Measurements from ENCODE around the gene TRIM46. TPM values are rescaled to one million over a fixed set of nuclear protein-coding genes. Genes with fewer than 3 reads are reported as not detected.
A peak's percentile ranks its signal among the peaks of the same experiment; 100 is the strongest.

The TRIM46 gene
- total and polyA plus RNA-seq, 3 experiments from 2014 or later: 0.99 to 7.3 (median 6.4) TPM

DNA sequence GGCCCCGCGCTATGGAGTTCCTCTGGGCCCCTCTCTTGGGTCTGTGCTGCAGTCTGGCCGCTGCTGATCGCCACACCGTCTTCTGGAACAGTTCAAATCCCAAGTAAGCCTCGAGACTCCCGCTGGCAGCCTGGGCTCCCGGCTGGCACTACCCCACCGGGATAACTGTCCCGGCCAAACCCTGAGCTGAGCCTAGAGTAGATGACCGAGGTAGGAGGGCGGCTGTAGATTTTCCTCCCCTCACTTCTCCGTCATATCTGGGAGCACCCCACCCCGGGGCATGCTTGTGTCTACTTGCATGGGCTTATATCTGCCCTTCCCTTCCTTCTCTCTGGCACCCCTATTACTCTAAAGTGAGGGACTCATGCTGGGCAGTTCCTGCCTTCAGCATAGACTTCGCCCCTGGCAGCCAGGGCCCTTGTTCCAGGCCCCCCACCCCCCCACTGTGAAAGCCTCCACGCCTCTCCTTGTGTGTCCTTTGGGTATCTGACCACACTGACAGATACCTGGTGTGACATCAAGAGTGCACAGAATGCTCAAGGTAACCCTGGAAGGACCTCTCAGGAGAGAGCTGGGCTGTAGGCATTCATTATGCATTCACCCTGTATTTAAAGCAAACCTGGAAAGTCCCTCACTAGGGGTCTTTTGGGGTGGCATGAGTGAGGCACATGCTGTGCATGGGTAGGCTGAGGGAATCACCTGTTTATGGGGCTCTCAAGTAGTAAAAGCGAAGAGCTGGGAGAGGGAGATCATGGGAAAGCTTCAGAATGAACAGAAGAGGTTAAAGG, 45.5 kb upstream of the TRIM46 start:
- peak overlapping the region; percentile 55 for H3K27ac ChIP-seq (ENCODE audit: low read depth, low read length)
- POLR2A ChIA-PET: no interaction called here
- Mint-ChIP-seq H3K36me3 (no peaks in the 10 kb centered on the region), H3K4me3 (peak overlapping the region; percentile 68 to 89 (median 79)), H3K4me1 (peaks cover 23 to 30% (median 23%) of the 10 kb centered on the region in 3 donors), H3K9me3 (no peaks in the 10 kb centered on the region), H3K27ac (peak overlapping the region in 5 of 8 donors; percentile 13 to 71 (median 47)), H3K27me3 (peaks cover 16 to 34% of the 10 kb centered on the region in 2 donors)
- no peaks in the 10 kb centered on the region for H3K36me3 ChIP-seq (ENCODE audit: insufficient read depth, low read length)
- no peaks in the 10 kb centered on the region for H3K9me3 ChIP-seq (ENCODE audit: low read length)
- peaks cover 34% of the 10 kb centered on the region for H3K4me1 ChIP-seq (ENCODE audit: insufficient read depth, low read length)
- no peak for DNase-seq
- H3K4me3 ChIP-seq (ENCODE audit: low read length): peak overlapping the region; percentile 58
- H3K27me3 ChIP-seq (ENCODE audit: insufficient read depth, low read length, poor library complexity, severe bottlenecking): no peaks in the 10 kb centered on the region
- CTCF ChIA-PET: interaction anchor here (0.9 to 3.0 kb wide), 6 partner anchors 15 to 67 kb away, joined by 3 to 12 read pairs (median 4); partner anchors contain the start of gene KRTCAP2

DNA sequence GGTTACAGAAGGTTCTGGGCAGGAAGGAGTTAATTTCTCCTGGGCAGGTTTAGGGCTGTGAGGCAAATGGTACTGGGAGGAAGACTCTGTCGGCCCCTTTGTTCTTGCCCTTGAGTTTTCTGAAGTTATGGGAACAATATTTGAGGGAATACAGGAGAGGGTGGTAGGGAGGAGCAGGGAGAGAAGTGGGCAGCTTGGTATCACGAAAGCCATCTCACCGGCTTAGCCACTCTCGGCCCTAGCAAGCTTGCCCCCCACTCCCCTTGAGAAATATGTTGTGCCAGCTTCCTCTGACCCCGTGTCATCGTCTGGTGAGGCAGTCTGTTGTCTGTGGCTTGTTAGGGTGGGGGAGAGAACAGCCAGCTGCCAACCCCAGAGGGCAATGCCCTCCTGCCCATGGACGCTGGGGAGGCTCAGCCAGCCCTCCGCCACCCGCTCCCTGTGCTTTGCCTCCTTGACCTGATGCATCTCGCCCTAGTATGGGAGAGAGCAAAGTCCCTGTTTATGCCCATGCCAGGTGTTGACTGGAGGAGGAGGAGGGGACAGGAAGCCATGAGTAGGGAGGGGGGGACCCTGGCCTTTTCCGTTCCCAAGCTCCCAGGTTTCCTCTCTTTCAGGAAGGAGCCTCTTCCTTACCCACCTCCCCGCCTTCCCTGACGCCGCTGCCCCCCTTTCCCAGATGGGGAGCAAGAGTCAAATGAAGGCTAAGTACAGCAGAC, 44.7 kb upstream of the TRIM46 start:
- peaks cover 23 to 30% (median 23%) of the 10 kb centered on the region in 3 donors for H3K4me1 Mint-ChIP-seq
- Histone ChIP-seq H3K27ac (ENCODE audit: low read depth, low read length) (no peak overlapping the region), H3K27me3 (ENCODE audit: insufficient read depth, low read length, poor library complexity, severe bottlenecking) (no peaks in the 10 kb centered on the region), H3K4me1 (ENCODE audit: insufficient read depth, low read length) (peaks cover 34% of the 10 kb centered on the region), H3K9me3 (ENCODE audit: low read length) (no peaks in the 10 kb centered on the region), H3K4me3 (ENCODE audit: low read length) (peak overlapping the region; percentile 58), H3K36me3 (ENCODE audit: insufficient read depth, low read length) (no peaks in the 10 kb centered on the region)
- H3K4me3 Mint-ChIP-seq: peak overlapping the region; percentile 68 to 89 (median 79)
- H3K27ac Mint-ChIP-seq: peak overlapping the region in 4 of 8 donors; percentile 13 to 81 (median 61)
- H3K9me3 Mint-ChIP-seq: no peaks in the 10 kb centered on the region
- peaks cover 16 to 34% of the 10 kb centered on the region in 2 donors for H3K27me3 Mint-ChIP-seq
- CTCF ChIA-PET: interaction anchor here (0.9 to 3.0 kb wide), 6 partner anchors 14 to 67 kb away, joined by 3 to 12 read pairs (median 4); partner anchors contain the start of gene KRTCAP2
- no peaks in the 10 kb centered on the region for H3K36me3 Mint-ChIP-seq
- DNase-seq: peak in 1 of 5 donors; percentile 31
- POLR2A ChIA-PET: no interaction called here

DNA sequence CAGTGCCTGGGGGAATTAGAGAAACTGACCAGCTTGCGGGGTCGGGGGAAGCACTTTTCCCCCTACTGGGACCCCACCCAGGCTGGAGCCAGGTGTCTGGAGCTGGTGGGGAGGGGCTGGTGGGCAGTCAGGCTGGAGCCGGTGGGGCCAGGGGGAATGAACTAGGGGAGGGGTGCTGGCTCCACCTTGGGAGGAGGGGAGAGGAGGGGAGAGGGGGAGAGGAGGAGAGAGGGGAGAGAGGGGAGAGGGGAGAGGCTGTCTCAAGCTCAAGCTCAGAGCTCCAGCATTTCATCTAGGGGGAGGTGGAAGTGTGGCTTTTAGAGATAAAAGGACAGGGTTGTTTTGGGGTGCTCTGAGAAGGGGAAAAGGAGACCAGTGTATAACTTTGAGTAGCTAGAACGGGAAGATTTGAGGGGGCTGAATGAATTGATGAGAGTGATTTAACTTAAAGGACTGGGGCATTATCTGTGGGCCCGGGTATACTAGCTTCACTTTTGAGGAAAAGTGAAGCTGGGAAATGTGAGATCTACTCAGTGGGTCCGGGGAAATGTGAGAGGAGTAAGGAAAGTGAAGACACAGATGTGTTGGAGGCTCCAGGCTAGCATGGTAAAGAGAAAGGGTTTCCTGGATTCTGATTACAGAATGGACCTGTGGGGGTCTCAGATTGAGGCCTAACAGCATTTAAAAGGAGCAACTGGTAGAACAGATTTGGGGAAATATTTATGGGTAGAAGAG, 43.2 kb upstream of the TRIM46 start:
- H3K36me3 Mint-ChIP-seq: peaks cover 0 to 4% (median 0%) of the 10 kb centered on the region in 3 donors
- H3K27ac Mint-ChIP-seq: peak overlapping the region in 2 of 8 donors; percentile 13 to 77
- Histone ChIP-seq H3K36me3 (ENCODE audit: insufficient read depth, low read length) (no peaks in the 10 kb centered on the region), H3K9me3 (ENCODE audit: low read length) (no peaks in the 10 kb centered on the region), H3K27ac (ENCODE audit: low read depth, low read length) (peak overlapping the region; percentile 6), H3K27me3 (ENCODE audit: insufficient read depth, low read length, poor library complexity, severe bottlenecking) (no peaks in the 10 kb centered on the region), H3K4me1 (ENCODE audit: insufficient read depth, low read length) (peaks cover 41% of the 10 kb centered on the region), H3K4me3 (ENCODE audit: low read length) (no peak overlapping the region)
- peak overlapping the region in 1 of 7 donors; percentile 37 for H3K4me3 Mint-ChIP-seq
- peaks cover 32 to 41% (median 33%) of the 10 kb centered on the region in 3 donors for H3K4me1 Mint-ChIP-seq
- CTCF ChIA-PET: interaction anchor here (1.2 to 3.0 kb wide), 4 partner anchors 39 to 46 kb away, joined by 3 to 12 read pairs (median 6); partner anchors contain the start of gene KRTCAP2
- POLR2A ChIA-PET: no interaction called here
- H3K27me3 Mint-ChIP-seq: peaks cover 16 to 31% of the 10 kb centered on the region in 2 donors
- no peaks in the 10 kb centered on the region for H3K9me3 Mint-ChIP-seq
- no peak for DNase-seq

DNA sequence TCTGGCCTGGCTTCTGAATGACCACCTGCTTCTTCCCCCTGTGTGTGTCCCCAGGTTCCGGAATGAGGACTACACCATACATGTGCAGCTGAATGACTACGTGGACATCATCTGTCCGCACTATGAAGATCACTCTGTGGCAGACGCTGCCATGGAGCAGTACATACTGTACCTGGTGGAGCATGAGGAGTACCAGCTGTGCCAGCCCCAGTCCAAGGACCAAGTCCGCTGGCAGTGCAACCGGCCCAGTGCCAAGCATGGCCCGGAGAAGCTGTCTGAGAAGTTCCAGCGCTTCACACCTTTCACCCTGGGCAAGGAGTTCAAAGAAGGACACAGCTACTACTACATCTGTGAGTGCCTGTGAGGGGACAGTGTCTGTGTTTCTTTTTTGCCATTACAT, 42.4 kb upstream of the TRIM46 start:
- ChIA-PET POLR2A (no interaction called here), CTCF (interaction anchor here (1.2 to 1.9 kb wide), 3 partner anchors 9 to 46 kb away, joined by 3 to 9 read pairs (median 4); partner anchors contain the start of genes DPM3 and KRTCAP2)
- Mint-ChIP-seq H3K36me3 (peaks cover 0 to 10% (median 0%) of the 10 kb centered on the region in 3 donors), H3K4me1 (peaks cover 35 to 46% (median 38%) of the 10 kb centered on the region in 3 donors), H3K27ac (no peak overlapping the region), H3K27me3 (peaks cover 19 to 31% of the 10 kb centered on the region in 2 donors), H3K9me3 (no peaks in the 10 kb centered on the region), H3K4me3 (peak overlapping the region in 2 of 7 donors; percentile 16 to 37)
- H3K9me3 ChIP-seq (ENCODE audit: low read length): no peaks in the 10 kb centered on the region
- no peak overlapping the region for H3K4me3 ChIP-seq (ENCODE audit: low read length)
- no peaks in the 10 kb centered on the region for H3K36me3 ChIP-seq (ENCODE audit: insufficient read depth, low read length)
- H3K4me1 ChIP-seq (ENCODE audit: insufficient read depth, low read length): peaks cover 40% of the 10 kb centered on the region
- no peak for DNase-seq
- H3K27me3 ChIP-seq (ENCODE audit: insufficient read depth, low read length, poor library complexity, severe bottlenecking): no peaks in the 10 kb centered on the region
- H3K27ac ChIP-seq (ENCODE audit: low read depth, low read length): no peak overlapping the region

DNA sequence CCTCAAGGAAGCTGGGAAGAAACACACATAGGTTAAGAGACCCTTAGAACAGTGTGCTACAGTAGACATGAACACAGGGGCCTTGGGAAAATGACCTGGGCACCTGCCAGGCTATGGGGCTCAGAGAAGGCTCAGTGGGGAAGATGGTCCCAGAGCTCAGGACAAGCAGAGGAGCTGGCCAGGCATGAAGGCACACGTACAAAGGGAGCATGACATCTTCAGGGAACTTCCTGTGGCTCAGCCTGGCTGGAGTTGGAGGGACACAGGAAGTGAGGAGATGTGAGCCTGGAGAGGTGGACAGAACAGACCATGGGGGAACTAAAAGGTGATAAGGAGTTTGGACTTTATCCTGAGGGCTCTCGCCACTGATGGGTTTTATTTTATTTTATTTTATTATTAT, 41.8 kb upstream of the TRIM46 start:
- Mint-ChIP-seq H3K9me3 (no peaks in the 10 kb centered on the region), H3K27ac (peak overlapping the region in 3 of 8 donors; percentile 12 to 50 (median 33)), H3K4me1 (peaks cover 35 to 46% (median 37%) of the 10 kb centered on the region in 3 donors), H3K4me3 (peak overlapping the region in 2 of 7 donors; percentile 16 to 37), H3K36me3 (peaks cover 0 to 12% (median 0%) of the 10 kb centered on the region in 3 donors), H3K27me3 (peaks cover 19 to 29% of the 10 kb centered on the region in 2 donors)
- Histone ChIP-seq H3K9me3 (ENCODE audit: low read length) (no peaks in the 10 kb centered on the region), H3K27me3 (ENCODE audit: insufficient read depth, low read length, poor library complexity, severe bottlenecking) (no peaks in the 10 kb centered on the region), H3K4me3 (ENCODE audit: low read length) (no peak overlapping the region), H3K27ac (ENCODE audit: low read depth, low read length) (no peak overlapping the region), H3K4me1 (ENCODE audit: insufficient read depth, low read length) (peaks cover 38% of the 10 kb centered on the region), H3K36me3 (ENCODE audit: insufficient read depth, low read length) (no peaks in the 10 kb centered on the region)
- no peak for DNase-seq
- POLR2A ChIA-PET: no interaction called here
- CTCF ChIA-PET: interaction anchor here (1.2 to 1.9 kb wide), 3 partner anchors 8 to 47 kb away, joined by 3 to 9 read pairs (median 4); partner anchors contain the start of genes DPM3 and KRTCAP2

DNA sequence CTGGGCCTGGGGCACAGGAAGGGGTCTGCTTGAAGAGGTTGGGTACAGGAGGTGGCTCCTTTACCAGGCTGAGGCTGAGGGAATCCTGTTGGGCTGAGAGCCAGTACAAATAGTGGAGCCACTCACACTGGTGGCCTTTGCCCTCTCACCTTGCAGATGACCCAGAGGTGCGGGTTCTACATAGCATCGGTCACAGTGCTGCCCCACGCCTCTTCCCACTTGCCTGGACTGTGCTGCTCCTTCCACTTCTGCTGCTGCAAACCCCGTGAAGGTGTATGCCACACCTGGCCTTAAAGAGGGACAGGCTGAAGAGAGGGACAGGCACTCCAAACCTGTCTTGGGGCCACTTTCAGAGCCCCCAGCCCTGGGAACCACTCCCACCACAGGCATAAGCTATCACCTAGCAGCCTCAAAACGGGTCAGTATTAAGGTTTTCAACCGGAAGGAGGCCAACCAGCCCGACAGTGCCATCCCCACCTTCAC, 39.8 kb upstream of the TRIM46 start:
- ChIA-PET CTCF (interaction anchor here (1.0 to 1.1 kb wide), 3 partner anchors 11 to 83 kb away, joined by 3 read pairs; partner anchors contain the start of gene ADAM15), POLR2A (interaction anchor here (1.2 to 1.4 kb wide), 2 partner anchors 48 to 49 kb away, joined by 3 read pairs; no protein-coding TSS in a partner anchor)
- Mint-ChIP-seq H3K9me3 (no peaks in the 10 kb centered on the region), H3K27ac (peak overlapping the region in 2 of 8 donors; percentile 8 to 94), H3K4me1 (peaks cover 34 to 48% (median 42%) of the 10 kb centered on the region in 3 donors), H3K36me3 (peaks cover 0 to 17% (median 1%) of the 10 kb centered on the region in 3 donors), H3K27me3 (peaks cover 7 to 16% of the 10 kb centered on the region in 2 donors), H3K4me3 (peak overlapping the region in 4 of 7 donors; percentile 24 to 100 (median 95))
- no peaks in the 10 kb centered on the region for H3K27me3 ChIP-seq (ENCODE audit: insufficient read depth, low read length, poor library complexity, severe bottlenecking)
- H3K4me3 ChIP-seq (ENCODE audit: low read length): no peak overlapping the region
- peaks cover 30% of the 10 kb centered on the region for H3K4me1 ChIP-seq (ENCODE audit: insufficient read depth, low read length)
- no peak for DNase-seq
- no peaks in the 10 kb centered on the region for H3K9me3 ChIP-seq (ENCODE audit: low read length)
- H3K36me3 ChIP-seq (ENCODE audit: insufficient read depth, low read length): no peaks in the 10 kb centered on the region
- no peak overlapping the region for H3K27ac ChIP-seq (ENCODE audit: low read depth, low read length)

DNA sequence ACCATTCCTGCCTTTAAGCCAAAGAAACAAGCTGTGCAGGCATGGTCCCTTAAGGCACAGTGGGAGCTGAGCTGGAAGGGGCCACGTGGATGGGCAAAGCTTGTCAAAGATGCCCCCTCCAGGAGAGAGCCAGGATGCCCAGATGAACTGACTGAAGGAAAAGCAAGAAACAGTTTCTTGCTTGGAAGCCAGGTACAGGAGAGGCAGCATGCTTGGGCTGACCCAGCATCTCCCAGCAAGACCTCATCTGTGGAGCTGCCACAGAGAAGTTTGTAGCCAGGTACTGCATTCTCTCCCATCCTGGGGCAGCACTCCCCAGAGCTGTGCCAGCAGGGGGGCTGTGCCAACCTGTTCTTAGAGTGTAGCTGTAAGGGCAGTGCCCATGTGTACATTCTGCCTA, 39.3 kb upstream of the TRIM46 start:
- DNase-seq: no peak
- H3K4me3 ChIP-seq (ENCODE audit: low read length): no peak overlapping the region
- Mint-ChIP-seq H3K9me3 (no peaks in the 10 kb centered on the region), H3K4me3 (peak overlapping the region; percentile 94 to 100 (median 97)), H3K4me1 (peaks cover 32 to 46% (median 41%) of the 10 kb centered on the region in 3 donors), H3K27me3 (peaks cover 7 to 12% of the 10 kb centered on the region in 2 donors), H3K27ac (peak overlapping the region; percentile 94 to 100 (median 99)), H3K36me3 (peaks cover 0 to 17% (median 1%) of the 10 kb centered on the region in 3 donors)
- ChIA-PET CTCF (interaction anchor here (1.0 to 1.2 kb wide), 4 partner anchors 11 to 83 kb away, joined by 3 to 8 read pairs (median 3); partner anchors contain the start of gene ADAM15), POLR2A (interaction anchor here (1.4 kb wide), 1 partner anchor 50 kb away, joined by 3 read pairs; no protein-coding TSS in a partner anchor)
- no peaks in the 10 kb centered on the region for H3K36me3 ChIP-seq (ENCODE audit: insufficient read depth, low read length)
- no peak overlapping the region for H3K27ac ChIP-seq (ENCODE audit: low read depth, low read length)
- H3K27me3 ChIP-seq (ENCODE audit: insufficient read depth, low read length, poor library complexity, severe bottlenecking): no peaks in the 10 kb centered on the region
- H3K9me3 ChIP-seq (ENCODE audit: low read length): no peaks in the 10 kb centered on the region
- H3K4me1 ChIP-seq (ENCODE audit: insufficient read depth, low read length): peaks cover 25% of the 10 kb centered on the region
